ENCODE measurements around the gene ANKRD28.

DNA sequence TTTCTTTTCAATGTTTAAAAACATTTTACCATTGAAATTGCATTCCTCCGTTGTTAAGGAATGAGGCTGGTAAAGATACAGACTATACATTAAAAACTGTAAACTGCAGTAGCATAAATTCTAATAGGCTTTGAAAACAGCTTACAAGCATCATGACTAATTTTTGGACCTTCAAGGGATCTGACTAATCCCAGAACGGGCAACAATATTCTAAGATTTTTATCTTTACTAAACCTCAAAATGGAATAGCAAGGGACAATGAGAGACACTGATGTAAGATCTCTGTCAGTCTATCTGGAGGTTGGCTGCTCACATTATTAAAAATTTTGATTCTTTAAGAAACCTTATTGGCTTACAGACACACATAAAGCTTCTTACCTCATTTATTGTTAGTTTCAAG lies 121.5 kb downstream of the ANKRD28 start:
- TF ChIP-seq, protein P1, sequence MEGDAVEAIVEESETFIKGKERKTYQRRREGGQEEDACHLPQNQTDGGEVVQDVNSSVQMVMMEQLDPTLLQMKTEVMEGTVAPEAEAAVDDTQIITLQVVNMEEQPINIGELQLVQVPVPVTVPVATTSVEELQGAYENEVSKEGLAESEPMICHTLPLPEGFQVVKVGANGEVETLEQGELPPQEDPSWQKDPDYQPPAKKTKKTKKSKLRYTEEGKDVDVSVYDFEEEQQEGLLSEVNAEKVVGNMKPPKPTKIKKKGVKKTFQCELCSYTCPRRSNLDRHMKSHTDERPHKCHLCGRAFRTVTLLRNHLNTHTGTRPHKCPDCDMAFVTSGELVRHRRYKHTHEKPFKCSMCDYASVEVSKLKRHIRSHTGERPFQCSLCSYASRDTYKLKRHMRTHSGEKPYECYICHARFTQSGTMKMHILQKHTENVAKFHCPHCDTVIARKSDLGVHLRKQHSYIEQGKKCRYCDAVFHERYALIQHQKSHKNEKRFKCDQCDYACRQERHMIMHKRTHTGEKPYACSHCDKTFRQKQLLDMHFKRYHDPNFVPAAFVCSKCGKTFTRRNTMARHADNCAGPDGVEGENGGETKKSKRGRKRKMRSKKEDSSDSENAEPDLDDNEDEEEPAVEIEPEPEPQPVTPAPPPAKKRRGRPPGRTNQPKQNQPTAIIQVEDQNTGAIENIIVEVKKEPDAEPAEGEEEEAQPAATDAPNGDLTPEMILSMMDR (conservative IDR thresholded peaks at IDR 0.05), result no peak
- no peak for TF ChIP-seq EZH2 (IDR thresholded peaks at IDR 0.05; ENCODE audit: low read depth)
